ENCODE data around the gene PCDHA1. TPM values are rescaled to one million over a fixed set of nuclear protein-coding genes. Genes with fewer than 3 reads are reported as not detected.

The PCDHA1 gene
- polyA plus RNA-seq, 1 donor (not counting 4 experiments of a cell fraction or from before 2014, with no cell fraction given): 0.03 TPM

GRCh38 chr5:140988608-140989007 lies 202.7 kb downstream of the PCDHA1 start:
- dilution Hi-C loops (cut with MboI; ENCODE audit: extremely low pct_ligation_motif_present, low sequenced_read_pairs): no loop called here
- TF ChIP-seq EZH2 (IDR thresholded peaks at IDR 0.05; ENCODE audit: low read length): no peak
- TF ChIP-seq CTCF (optimal IDR thresholded peaks at IDR 0.05 in 1 of 3, IDR thresholded peaks at IDR 0.05 in 1 of 3, conservative IDR thresholded peaks at IDR 0.05 in 1 of 3; ENCODE audit: extremely low read depth in 1 of 3, insufficient read depth in 2 of 3, low read length in 3 of 3): no peak
- Histone ChIP-seq H3K9me1 (ENCODE audit: control insufficient read depth, extremely low read depth, insufficient read depth, low read length) (no peaks in the 10 kb centered on the region), H3K4me1 (ENCODE audit: control insufficient read depth, extremely low read depth, insufficient read depth, low read length) (no peaks in the 10 kb centered on the region), H3K27ac (ENCODE audit: control insufficient read depth, insufficient read depth, low read length) (no peak overlapping the region), H2AFZ (ENCODE audit: control insufficient read depth, low read length) (no peak overlapping the region), H3K36me3 (ENCODE audit: control insufficient read depth in 2 of 2, extremely low read depth in 1 of 2, insufficient read depth in 2 of 2, low read length in 2 of 2) (no peaks in the 10 kb centered on the region), H4K20me1 (ENCODE audit: control insufficient read depth, extremely low read depth, insufficient read depth, low read length) (no peaks in the 10 kb centered on the region), H3K4me2 (ENCODE audit: control insufficient read depth, extremely low read depth, insufficient read depth, low read depth, low read length) (no peak overlapping the region), H3K9ac (ENCODE audit: control insufficient read depth, extremely low read depth, insufficient read depth, low read length) (no peak overlapping the region), H3K9me3 (ENCODE audit: control insufficient read depth, low read depth, low read length) (no peaks in the 10 kb centered on the region), H3K4me3 (ENCODE audit: control insufficient read depth in 2 of 3, extremely low read depth in 1 of 3, insufficient read depth in 2 of 3, low read depth in 1 of 3, low read length in 3 of 3) (no peak overlapping the region), H3K27me3 (ENCODE audit: control insufficient read depth, extremely low read depth, insufficient read depth, low read length) (no peaks in the 10 kb centered on the region), H3K79me2 (ENCODE audit: control insufficient read depth, insufficient read depth, low read length) (no peaks in the 10 kb centered on the region)
- no peak for DNase-seq (ENCODE audit: low read depth, low spot score)
- FAIRE-seq: no peak

- H4K20me1 ChIP-seq (ENCODE audit: control insufficient read depth, extremely low read depth, insufficient read depth, low read length): no peaks in the 10 kb centered on the region
- dilution Hi-C loops (cut with MboI; ENCODE audit: extremely low pct_ligation_motif_present, low sequenced_read_pairs): no loop called here
- no peak overlapping the region for H3K27ac ChIP-seq (ENCODE audit: control insufficient read depth, insufficient read depth, low read length)
- no peak overlapping the region for H3K4me3 ChIP-seq (ENCODE audit: control insufficient read depth in 2 of 3, extremely low read depth in 1 of 3, insufficient read depth in 2 of 3, low read depth in 1 of 3, low read length in 3 of 3)
- no peak overlapping the region for H2AFZ ChIP-seq (ENCODE audit: control insufficient read depth, low read length)
- DNase-seq (ENCODE audit: low read depth, low spot score) (no peak), FAIRE-seq (no peak)
- no peak for TF ChIP-seq EZH2 (IDR thresholded peaks at IDR 0.05; ENCODE audit: low read length)
- no peak for TF ChIP-seq CTCF (optimal IDR thresholded peaks at IDR 0.05 in 1 of 3, IDR thresholded peaks at IDR 0.05 in 1 of 3, conservative IDR thresholded peaks at IDR 0.05 in 1 of 3; ENCODE audit: extremely low read depth in 1 of 3, insufficient read depth in 2 of 3, low read length in 3 of 3)
- no peaks in the 10 kb centered on the region for H3K27me3 ChIP-seq (ENCODE audit: control insufficient read depth, extremely low read depth, insufficient read depth, low read length)
- no peaks in the 10 kb centered on the region for H3K4me1 ChIP-seq (ENCODE audit: control insufficient read depth, extremely low read depth, insufficient read depth, low read length)
- H3K4me2 ChIP-seq (ENCODE audit: control insufficient read depth, extremely low read depth, insufficient read depth, low read depth, low read length): no peak overlapping the region
- H3K9me3 ChIP-seq (ENCODE audit: control insufficient read depth, low read depth, low read length): no peaks in the 10 kb centered on the region
- H3K9me1 ChIP-seq (ENCODE audit: control insufficient read depth, extremely low read depth, insufficient read depth, low read length): no peaks in the 10 kb centered on the region
- H3K9ac ChIP-seq (ENCODE audit: control insufficient read depth, extremely low read depth, insufficient read depth, low read length): no peak overlapping the region
- no peaks in the 10 kb centered on the region for H3K36me3 ChIP-seq (ENCODE audit: control insufficient read depth in 2 of 2, extremely low read depth in 1 of 2, insufficient read depth in 2 of 2, low read length in 2 of 2)
- H3K79me2 ChIP-seq (ENCODE audit: control insufficient read depth, insufficient read depth, low read length): no peaks in the 10 kb centered on the region
Observed at GRCh38 chr5:140989254-140990020, 203.5 kb downstream of the PCDHA1 start.
